ENCODE measurements around the gene R3HCC1L.

- TF ChIP-seq CTCF (IDR thresholded peaks at IDR 0.05 in 2 of 3, conservative IDR thresholded peaks at IDR 0.05 in 1 of 3; ENCODE audit: control insufficient read depth in 2 of 3, extremely low read depth in 1 of 3, insufficient read depth in 1 of 3, low read depth in 3 of 3, low read length in 3 of 3) (no peak), SUZ12 (IDR thresholded peaks at IDR 0.05; ENCODE audit: unreplicated experiment) (no peak), RAD21 (IDR thresholded peaks at IDR 0.05; ENCODE audit: insufficient read depth, low read depth, low read length) (no peak), CEBPZ (IDR thresholded peaks at IDR 0.05; ENCODE audit: low read depth, low read length) (no peak), FOS (IDR thresholded peaks at IDR 0.05; ENCODE audit: borderline replicate concordance, extremely low read depth, insufficient read length) (no peak), POLR2AphosphoS5 (IDR thresholded peaks at IDR 0.05; ENCODE audit: low read length) (no peak), POLR2A (IDR thresholded peaks at IDR 0.05; ENCODE audit: low read depth, low read length) (no peak), NKRF (conservative IDR thresholded peaks at IDR 0.05) (no peak)
Observed at GRCh38 chr10:98285416-98285815, 151.0 kb downstream of the R3HCC1L start.
